SH-SY5Y (cell line): ENCODE data around the gene TRAPPC8.

Source experiments
- GATA3 ChIP-seq: IDR thresholded peaks from 2 replicates; pipeline ENCODE4 v1.6.1; 2011; ENCODE audit warnings: low read depth, mild to moderate bottlenecking, low read length, moderate library complexity

TRAPPC8 gene

DNA sequence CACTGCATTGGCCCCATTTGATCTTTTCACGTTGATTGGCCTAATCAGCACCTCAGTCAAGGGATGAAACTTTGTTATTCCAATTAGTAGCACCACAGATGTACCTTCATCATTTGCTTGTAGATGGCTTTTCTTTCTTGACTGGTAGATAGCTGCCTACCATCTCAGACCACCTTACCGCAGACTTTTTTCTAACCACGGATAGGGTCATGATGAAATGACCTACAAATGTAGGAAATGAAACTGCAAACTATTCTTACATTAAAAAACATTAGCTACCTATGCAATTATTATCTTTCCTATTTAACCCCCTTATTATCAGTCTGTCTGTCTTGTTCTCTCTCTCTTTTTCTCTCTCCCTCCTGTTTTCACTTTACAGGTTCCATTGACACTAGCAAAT is 159.9 kb downstream of the TRAPPC8 start:
- TF ChIP-seq GATA3 = no peak
